Endothelial cell of umbilical vein (primary cell): ENCODE data around the gene FANCE.

Experiments
- CTCF ChIP-seq, 2 donors: IDR thresholded peaks; 1 replicate in 1 of 2; 2 replicates in 1 of 2; pipeline ENCODE4 v1.5.1; 2011; ENCODE audit warnings: low read length in 2 of 2, mild to moderate bottlenecking in 2 of 2, moderate library complexity in 2 of 2, control low read depth in 1 of 2, inconsistent platforms in 1 of 2, low read depth in 1 of 2; ENCODE audit not compliant: insufficient read depth in 1 of 2; ENCODE audit errors: extremely low read depth in 1 of 2
- EZH2 ChIP-seq: IDR thresholded peaks from 2 replicates; pipeline ENCODE4 v1.6.1; 2012; ENCODE audit warnings: borderline replicate concordance, low read depth, mild to moderate bottlenecking, moderate library complexity, low read length, inconsistent platforms; ENCODE audit not compliant: severe bottlenecking
- FOS ChIP-seq: IDR thresholded peaks from 2 replicates; pipeline ENCODE4 v1.6.1; 2011; ENCODE audit warnings: mild to moderate bottlenecking, low read length, moderate library complexity, borderline replicate concordance; ENCODE audit not compliant: insufficient read depth
- POLR2A ChIP-seq: IDR thresholded peaks from 2 replicates; pipeline ENCODE4 v1.6.1; 2012; ENCODE audit warnings: low read depth, mild to moderate bottlenecking, control low read depth, low read length
- POLR2AphosphoS5 ChIP-seq: IDR thresholded peaks from 2 replicates; pipeline ENCODE4 v1.6.1; 2012; ENCODE audit warnings: low read depth, mild to moderate bottlenecking, control low read depth, low read length, moderate library complexity; ENCODE audit not compliant: insufficient read depth

- TF ChIP-seq POLR2A (no peak), CTCF (IDR thresholded peaks at IDR 0.05; ENCODE audit: extremely low read depth in 1 of 2, insufficient read depth in 1 of 2, low read depth in 1 of 2, low read length in 2 of 2) (peak; percentile 5 to 36), FOS (no peak), POLR2AphosphoS5 (no peak), EZH2 (no peak)
Observed at GRCh38 chr6:35415065-35415891, 36.9 kb upstream of the FANCE start.
